Measurements from ENCODE around the gene RARG.
"Not testable (repeated sequence)": the region's sequence is repeated elsewhere in the genome, so short reads cannot be mapped to it uniquely, and the experiment has no call there.

Gene RARG

GRCh38 chr12:53205747-53206419, 26.1 kb downstream of the RARG start:
- no peak for DNase-seq

GRCh38 chr12:53204351-53204750, 27.7 kb downstream of the RARG start:
- no peak for DNase-seq

GRCh38 chr12:53202316-53202715, 29.7 kb downstream of the RARG start:
- not testable (repeated sequence) for DNase-seq

- no peak for DNase-seq
Measured at GRCh38 chr12:53201639-53202038, 30.4 kb downstream of the RARG start.

GRCh38 chr12:53201177-53201541, 30.9 kb downstream of the RARG start:
- no peak for DNase-seq

GRCh38 chr12:53200458-53201176, 31.4 kb downstream of the RARG start:
- DNase-seq: no peak

- DNase-seq: no peak
Measured at GRCh38 chr12:53200107-53200457, 31.9 kb downstream of the RARG start.

GRCh38 chr12:53199700-53200099, 32.3 kb downstream of the RARG start:
- no peak for DNase-seq

GRCh38 chr12:53198486-53199110, 33.4 kb downstream of the RARG start:
- DNase-seq: no peak

- DNase-seq: no peak
Measured at GRCh38 chr12:53197011-53197640, 34.9 kb downstream of the RARG start.

- DNase-seq: no peak
Measured at GRCh38 chr12:53196486-53196885, 35.5 kb downstream of the RARG start.

- no peak for DNase-seq
Measured at GRCh38 chr12:53195516-53196420, 36.2 kb downstream of the RARG start.

GRCh38 chr12:53194973-53195372, 37.0 kb downstream of the RARG start:
- no peak for DNase-seq

GRCh38 chr12:53193985-53194716, 37.9 kb downstream of the RARG start:
- DNase-seq: no peak

GRCh38 chr12:53193040-53193439, 39.0 kb downstream of the RARG start:
- DNase-seq: no peak

GRCh38 chr12:53192531-53193021, 39.4 kb downstream of the RARG start:
- no peak for DNase-seq

- DNase-seq: no peak
Measured at GRCh38 chr12:53191885-53192530, 40.0 kb downstream of the RARG start.

GRCh38 chr12:53191096-53191884, 40.7 kb downstream of the RARG start:
- no peak for DNase-seq

- no peak for DNase-seq
Measured at GRCh38 chr12:53190108-53190729, 41.8 kb downstream of the RARG start.

Measured in NCI-H524 treated with DMSO at 0.1 percent for 48 hours (cell line).